ENCODE results near the gene RPS4Y1. TPM values are rescaled to one million over a fixed set of nuclear protein-coding genes. Genes with fewer than 3 reads are reported as not detected.

The RPS4Y1 gene
- total RNA-seq, 5 donors from 2014 or later (not counting 1 experiment from before 2014, with no cell fraction given) = 1.3 to 445 (median 405) TPM; not detected in 1

Other genes starting within 250 kb of the RPS4Y1 start
- gene SRY, start 53.9 kb upstream of the RPS4Y1 start, total RNA-seq = not detected
- 10 to 100 TPM in 3 of 5 donors, under 1 TPM in 1, not detected in 1; 0.06 to 27.4 (median 24.9) TPM for gene ZFY, start 93.8 kb downstream of the RPS4Y1 start, total RNA-seq